Measurements from ENCODE around the gene LEP.
A peak's percentile ranks its signal among the peaks of the same experiment; 100 is the strongest.
"Not testable (repeated sequence)": the region's sequence is repeated elsewhere in the genome, so short reads cannot be mapped to it uniquely, and the experiment has no call there.

The LEP gene

GRCh38 chr7:128233471-128233870 lies 7.6 kb upstream of the LEP start:
- H3K4me3 ChIP-seq (ENCODE audit: low read length): no peak overlapping the region
- no peaks in the 10 kb centered on the region for H3K9me3 ChIP-seq (replicated peaks; ENCODE audit: low read length)
- H3K4me1 ChIP-seq (ENCODE audit: control insufficient read depth, insufficient read depth, low read length): peaks cover 19% of the 10 kb centered on the region
- H3K4me2 ChIP-seq (ENCODE audit: low read length): no peak overlapping the region
- H3K27me3 ChIP-seq (ENCODE audit: control insufficient read depth, insufficient read depth, low read length): no peaks in the 10 kb centered on the region
- no peaks in the 10 kb centered on the region for H3K36me3 ChIP-seq (ENCODE audit: insufficient read depth, low read length)
- H3K9ac ChIP-seq (ENCODE audit: low read depth, low read length): no peak overlapping the region

GRCh38 chr7:128234476-128235026 lies 6.5 kb upstream of the LEP start:
- Histone ChIP-seq H3K4me3 (ENCODE audit: low read length) (no peak overlapping the region), H3K4me2 (ENCODE audit: low read length) (no peak overlapping the region), H3K27me3 (ENCODE audit: control insufficient read depth, insufficient read depth, low read length) (no peaks in the 10 kb centered on the region), H3K9ac (ENCODE audit: low read depth, low read length) (no peak overlapping the region), H3K9me3 (replicated peaks; ENCODE audit: low read length) (no peaks in the 10 kb centered on the region), H3K4me1 (ENCODE audit: control insufficient read depth, insufficient read depth, low read length) (peaks cover 19% of the 10 kb centered on the region), H3K36me3 (ENCODE audit: insufficient read depth, low read length) (no peaks in the 10 kb centered on the region)

GRCh38 chr7:128235471-128235870 lies 5.6 kb upstream of the LEP start:
- Histone ChIP-seq H3K4me3 (ENCODE audit: low read length) (no peak overlapping the region), H3K27me3 (ENCODE audit: control insufficient read depth, insufficient read depth, low read length) (no peaks in the 10 kb centered on the region), H3K9ac (ENCODE audit: low read depth, low read length) (no peak overlapping the region), H3K4me1 (ENCODE audit: control insufficient read depth, insufficient read depth, low read length) (peaks cover 14% of the 10 kb centered on the region), H3K36me3 (ENCODE audit: insufficient read depth, low read length) (no peaks in the 10 kb centered on the region), H3K4me2 (ENCODE audit: low read length) (no peak overlapping the region), H3K9me3 (replicated peaks; ENCODE audit: low read length) (no peaks in the 10 kb centered on the region)

- H3K4me1 ChIP-seq (ENCODE audit: control insufficient read depth, insufficient read depth, low read length): peaks cover 14% of the 10 kb centered on the region
- H3K9ac ChIP-seq (ENCODE audit: low read depth, low read length): peak overlapping the region; percentile 26
- no peaks in the 10 kb centered on the region for H3K36me3 ChIP-seq (ENCODE audit: insufficient read depth, low read length)
- no peak overlapping the region for H3K4me3 ChIP-seq (ENCODE audit: low read length)
- H3K9me3 ChIP-seq (replicated peaks; ENCODE audit: low read length): no peaks in the 10 kb centered on the region
- no peak overlapping the region for H3K4me2 ChIP-seq (ENCODE audit: low read length)
- H3K27me3 ChIP-seq (ENCODE audit: control insufficient read depth, insufficient read depth, low read length): no peaks in the 10 kb centered on the region
Measured at GRCh38 chr7:128236924-128237586, 4.0 kb upstream of the LEP start.

GRCh38 chr7:128239146-128239545 lies 1.9 kb upstream of the LEP start:
- H3K9ac ChIP-seq (ENCODE audit: low read depth, low read length); H3K9me3 ChIP-seq (replicated peaks; ENCODE audit: low read length); H3K4me2 ChIP-seq (ENCODE audit: low read length); H3K4me3 ChIP-seq (ENCODE audit: low read length); H3K36me3 ChIP-seq (ENCODE audit: insufficient read depth, low read length): not testable (repeated sequence)
- peaks cover 14% of the 10 kb centered on the region for H3K4me1 ChIP-seq (ENCODE audit: control insufficient read depth, insufficient read depth, low read length)
- H3K27me3 ChIP-seq (ENCODE audit: control insufficient read depth, insufficient read depth, low read length): peaks cover 12% of the 10 kb centered on the region

- Histone ChIP-seq H3K36me3 (ENCODE audit: insufficient read depth, low read length) (no peaks in the 10 kb centered on the region), H3K4me2 (ENCODE audit: low read length) (no peak overlapping the region), H3K27me3 (ENCODE audit: control insufficient read depth, insufficient read depth, low read length) (peaks cover 12% of the 10 kb centered on the region), H3K9ac (ENCODE audit: low read depth, low read length) (no peak overlapping the region), H3K9me3 (replicated peaks; ENCODE audit: low read length) (no peaks in the 10 kb centered on the region), H3K4me1 (ENCODE audit: control insufficient read depth, insufficient read depth, low read length) (no peaks in the 10 kb centered on the region), H3K4me3 (ENCODE audit: low read length) (no peak overlapping the region)
Measured at GRCh38 chr7:128242661-128243060, 1.6 kb downstream of the LEP start.

GRCh38 chr7:128243273-128243672 lies 2.2 kb downstream of the LEP start:
- Histone ChIP-seq H3K9ac (ENCODE audit: low read depth, low read length) (no peak overlapping the region), H3K4me2 (ENCODE audit: low read length) (no peak overlapping the region), H3K4me1 (ENCODE audit: control insufficient read depth, insufficient read depth, low read length) (no peaks in the 10 kb centered on the region), H3K27me3 (ENCODE audit: control insufficient read depth, insufficient read depth, low read length) (peaks cover 12% of the 10 kb centered on the region), H3K9me3 (replicated peaks; ENCODE audit: low read length) (no peaks in the 10 kb centered on the region), H3K4me3 (ENCODE audit: low read length) (no peak overlapping the region), H3K36me3 (ENCODE audit: insufficient read depth, low read length) (no peaks in the 10 kb centered on the region)

- H3K4me2 ChIP-seq (ENCODE audit: low read length): no peak overlapping the region
- no peak overlapping the region for H3K9ac ChIP-seq (ENCODE audit: low read depth, low read length)
- no peaks in the 10 kb centered on the region for H3K9me3 ChIP-seq (replicated peaks; ENCODE audit: low read length)
Measured at GRCh38 chr7:128244861-128245260, 3.8 kb downstream of the LEP start.

GRCh38 chr7:128247108-128247507 lies 6.0 kb downstream of the LEP start:
- Histone ChIP-seq H3K9me3 (replicated peaks; ENCODE audit: low read length) (no peaks in the 10 kb centered on the region), H3K4me2 (ENCODE audit: low read length) (no peak overlapping the region), H3K27me3 (ENCODE audit: control insufficient read depth, insufficient read depth, low read length) (peaks cover 24% of the 10 kb centered on the region), H3K9ac (ENCODE audit: low read depth, low read length) (no peak overlapping the region), H3K36me3 (ENCODE audit: insufficient read depth, low read length) (no peaks in the 10 kb centered on the region), H3K4me3 (ENCODE audit: low read length) (no peak overlapping the region), H3K4me1 (ENCODE audit: control insufficient read depth, insufficient read depth, low read length) (no peaks in the 10 kb centered on the region)

More at GRCh38 chr7:128244861-128245260, 3.8 kb downstream of the LEP start:
- Histone ChIP-seq H3K4me1 (ENCODE audit: control insufficient read depth, insufficient read depth, low read length) (no peaks in the 10 kb centered on the region), H3K4me3 (ENCODE audit: low read length) (no peak overlapping the region), H3K27me3 (ENCODE audit: control insufficient read depth, insufficient read depth, low read length) (peaks cover 19% of the 10 kb centered on the region), H3K36me3 (ENCODE audit: insufficient read depth, low read length) (no peaks in the 10 kb centered on the region)

GRCh38 chr7:128247640-128248194 lies 6.6 kb downstream of the LEP start:
- no peaks in the 10 kb centered on the region for H3K9me3 ChIP-seq (replicated peaks; ENCODE audit: low read length)
- no peak overlapping the region for H3K4me2 ChIP-seq (ENCODE audit: low read length)
- H3K4me1 ChIP-seq (ENCODE audit: control insufficient read depth, insufficient read depth, low read length): no peaks in the 10 kb centered on the region
- no peaks in the 10 kb centered on the region for H3K36me3 ChIP-seq (ENCODE audit: insufficient read depth, low read length)
- peaks cover 19% of the 10 kb centered on the region for H3K27me3 ChIP-seq (ENCODE audit: control insufficient read depth, insufficient read depth, low read length)
- H3K9ac ChIP-seq (ENCODE audit: low read depth, low read length): no peak overlapping the region
- H3K4me3 ChIP-seq (ENCODE audit: low read length): no peak overlapping the region

GRCh38 chr7:128251337-128251736 lies 10.3 kb downstream of the LEP start:
- Histone ChIP-seq H3K36me3 (ENCODE audit: insufficient read depth, low read length) (no peaks in the 10 kb centered on the region), H3K9me3 (replicated peaks; ENCODE audit: low read length) (no peaks in the 10 kb centered on the region), H3K27me3 (ENCODE audit: control insufficient read depth, insufficient read depth, low read length) (peaks cover 17% of the 10 kb centered on the region), H3K4me3 (ENCODE audit: low read length) (no peak overlapping the region), H3K4me1 (ENCODE audit: control insufficient read depth, insufficient read depth, low read length) (no peaks in the 10 kb centered on the region), H3K9ac (ENCODE audit: low read depth, low read length) (no peak overlapping the region), H3K4me2 (ENCODE audit: low read length) (no peak overlapping the region)

GRCh38 chr7:128253701-128254100 lies 12.6 kb downstream of the LEP start:
- Histone ChIP-seq H3K9me3 (replicated peaks; ENCODE audit: low read length) (no peaks in the 10 kb centered on the region), H3K4me3 (ENCODE audit: low read length) (no peak overlapping the region), H3K36me3 (ENCODE audit: insufficient read depth, low read length) (no peaks in the 10 kb centered on the region), H3K9ac (ENCODE audit: low read depth, low read length) (no peak overlapping the region), H3K4me1 (ENCODE audit: control insufficient read depth, insufficient read depth, low read length) (no peaks in the 10 kb centered on the region), H3K27me3 (ENCODE audit: control insufficient read depth, insufficient read depth, low read length) (peaks cover 17% of the 10 kb centered on the region), H3K4me2 (ENCODE audit: low read length) (no peak overlapping the region)
